A204.1 (cell line): ENCODE results near the gene CR1L.
"Not testable (repeated sequence)": the region's sequence is repeated elsewhere in the genome, so short reads cannot be mapped to it uniquely, and the experiment has no call there.

ENCODE experiments used
- FAIRE-seq: peaks from 2 replicates; lab custom pipeline; 2012; peaks lifted over from hg19 to GRCh38; lab: Jason Lieb, UNC

Gene CR1L

DNA sequence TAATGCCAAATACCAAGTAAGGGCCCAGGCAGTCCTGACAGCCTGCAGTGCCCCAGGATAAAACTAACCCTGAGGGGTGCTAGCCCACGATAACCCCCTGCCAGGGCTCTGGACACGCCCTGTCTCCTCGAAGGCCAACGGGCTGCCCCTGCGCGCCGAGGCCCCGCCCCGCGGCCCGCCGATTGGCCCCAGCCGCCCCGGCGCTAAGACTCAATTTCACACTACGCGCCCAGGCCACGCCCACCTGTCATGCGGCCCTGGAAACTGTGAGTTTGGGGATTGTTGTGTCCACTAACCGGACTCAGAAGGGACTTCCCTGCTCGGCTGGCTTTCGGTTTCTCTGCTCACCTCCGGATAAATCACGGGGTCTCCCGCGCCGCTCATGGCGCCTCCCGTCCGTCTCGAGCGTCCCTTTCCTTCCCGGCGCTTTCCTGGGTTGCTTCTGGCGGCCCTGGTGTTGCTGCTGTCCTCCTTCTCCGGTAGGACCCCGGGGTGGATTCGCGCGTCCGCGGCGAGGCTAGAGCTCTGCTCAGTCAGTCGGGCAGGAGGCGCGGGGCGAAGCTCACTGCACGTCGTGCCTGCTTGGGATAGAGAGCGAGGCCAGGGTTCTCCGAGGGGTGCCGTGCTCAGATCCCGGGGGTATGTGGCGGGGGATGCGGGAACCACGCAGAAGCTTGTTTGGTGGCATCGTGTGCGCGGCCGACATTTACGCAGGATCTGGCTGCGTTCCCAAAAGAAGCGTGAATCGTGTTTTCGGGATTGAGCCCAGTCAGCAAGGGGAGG, at the start of gene CR1L:
Gene CR1L (plus strand): TSS at position 282 of the 783 bp plus-strand sequence. CDS start 101 bp downstream, at position 383.
- no peak for FAIRE-seq

DNA sequence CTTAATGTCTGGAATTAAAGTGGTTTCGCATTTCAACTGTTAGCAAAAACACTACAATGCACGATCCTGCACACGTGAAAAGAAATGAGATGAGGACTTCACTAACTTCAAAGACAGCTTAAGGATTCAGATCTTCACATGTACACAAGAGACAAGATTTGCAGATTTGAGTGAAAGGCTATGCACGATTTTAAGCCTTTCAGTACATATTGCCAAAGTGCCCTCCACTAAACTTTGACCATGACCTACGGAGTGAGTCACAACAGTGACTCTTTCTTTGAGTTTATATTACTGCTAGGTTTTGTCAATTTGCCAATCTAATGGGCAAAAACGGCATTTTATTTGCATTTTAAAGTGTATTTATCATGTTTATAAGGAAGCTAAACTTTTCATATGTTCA, 41.2 kb upstream of the CR1L start:
- FAIRE-seq: no peak

GRCh38 chr1:207605444-207606361, 39.2 kb upstream of the CR1L start:
- no peak for FAIRE-seq

GRCh38 chr1:207606362-207606755, 38.6 kb upstream of the CR1L start:
- no peak for FAIRE-seq

- FAIRE-seq: no peak
Measured at GRCh38 chr1:207612762-207613161, 32.2 kb upstream of the CR1L start.

DNA sequence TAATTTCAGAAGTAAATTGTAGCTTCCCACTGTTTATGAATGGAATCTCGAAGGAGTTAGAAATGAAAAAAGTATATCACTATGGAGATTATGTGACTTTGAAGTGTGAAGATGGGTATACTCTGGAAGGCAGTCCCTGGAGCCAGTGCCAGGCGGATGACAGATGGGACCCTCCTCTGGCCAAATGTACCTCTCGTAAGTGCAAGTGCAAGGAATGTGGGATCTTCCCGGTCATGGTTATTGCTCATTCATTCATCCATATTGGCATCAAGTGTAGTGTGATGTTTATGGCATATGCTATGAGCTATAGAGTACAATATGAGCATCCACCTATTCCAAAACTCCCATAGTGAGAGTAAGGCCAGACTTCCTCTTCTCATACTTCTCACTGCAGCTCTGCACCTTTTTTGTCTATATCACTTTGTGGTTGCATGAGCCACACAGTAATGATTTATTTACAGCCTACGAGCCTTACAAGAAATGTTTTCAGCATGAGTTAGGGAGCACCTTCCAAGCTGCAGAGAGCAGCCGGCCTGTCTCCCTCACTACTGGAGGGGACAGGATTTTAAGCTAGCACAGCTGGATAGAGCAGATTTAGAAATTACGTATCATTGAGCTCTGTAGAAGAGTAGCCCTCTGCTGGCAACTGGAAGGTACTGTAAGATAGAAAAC, 24.9 kb upstream of the CR1L start:
- no peak for FAIRE-seq

GRCh38 chr1:207620543-207620893, 24.4 kb upstream of the CR1L start:
- no peak for FAIRE-seq

DNA sequence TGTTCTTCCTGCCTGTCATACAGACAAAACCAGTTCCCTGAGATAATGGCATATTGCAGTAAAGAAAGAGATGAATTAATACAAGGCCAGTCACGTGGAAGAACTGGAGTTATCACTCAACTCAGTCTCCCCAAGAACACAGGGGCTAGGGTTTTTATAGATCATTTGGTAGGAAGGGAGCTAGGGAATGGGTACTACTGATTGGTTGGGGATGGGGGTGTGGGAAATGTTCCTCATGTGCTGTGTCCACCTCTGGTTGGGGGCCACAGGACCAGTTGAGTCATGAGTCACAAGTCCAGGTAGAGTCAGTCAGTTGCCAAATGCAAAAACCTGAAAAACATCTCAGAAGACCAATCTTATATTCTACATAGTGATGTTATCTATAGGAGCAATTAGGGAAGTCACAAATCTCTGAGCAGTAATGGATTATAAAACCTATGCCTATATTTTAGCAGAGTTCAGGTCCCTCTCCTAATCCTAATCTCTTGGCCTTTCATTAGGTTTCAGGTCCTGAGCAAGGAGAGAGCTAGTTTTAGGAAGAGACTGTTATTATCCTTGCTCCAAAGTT, 19.3 kb upstream of the CR1L start:
- FAIRE-seq: not testable (repeated sequence)

GRCh38 chr1:207626972-207627337, 18.0 kb upstream of the CR1L start:
- FAIRE-seq: no peak

DNA sequence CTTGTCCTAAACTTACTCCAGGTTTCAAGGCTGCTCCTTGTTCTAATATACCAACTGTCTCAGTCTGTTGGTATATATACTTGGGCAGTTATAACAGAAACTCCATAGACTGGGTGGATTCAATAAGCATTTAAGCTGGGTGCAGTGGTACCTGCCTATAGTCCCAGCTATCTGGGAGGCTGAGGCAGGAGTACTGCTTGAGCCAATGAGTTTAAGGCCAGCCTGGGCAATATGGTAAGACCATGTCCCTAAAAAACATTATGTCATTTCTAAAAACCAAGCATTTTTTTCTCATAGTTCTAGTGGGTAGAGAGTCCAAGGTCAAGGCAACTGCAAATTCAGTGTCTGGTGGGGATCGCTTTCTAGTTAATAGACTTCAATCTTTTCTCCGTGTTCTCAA, 17.4 kb upstream of the CR1L start:
- no peak for FAIRE-seq

- FAIRE-seq: no peak
Measured at GRCh38 chr1:207628776-207629175, 16.2 kb upstream of the CR1L start.

DNA sequence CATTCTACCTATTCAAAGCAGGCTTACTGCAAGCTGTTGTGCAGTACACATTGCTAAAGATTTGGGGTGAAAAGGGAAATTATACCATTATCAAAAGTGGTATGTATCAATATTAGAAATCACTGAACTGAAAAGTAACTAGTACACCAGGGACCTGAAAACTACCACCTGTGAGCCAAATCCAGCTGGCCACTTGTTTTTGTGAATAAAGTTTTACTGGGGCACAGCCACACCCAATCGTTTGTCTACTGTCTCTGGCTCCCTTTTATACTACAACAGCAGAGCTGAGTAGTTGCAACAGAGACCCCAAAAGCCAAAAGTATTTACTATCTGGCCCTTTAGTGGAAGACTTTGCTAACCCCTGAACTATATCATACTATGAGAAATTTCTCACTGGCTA, 13.8 kb upstream of the CR1L start:
- FAIRE-seq: no peak

DNA sequence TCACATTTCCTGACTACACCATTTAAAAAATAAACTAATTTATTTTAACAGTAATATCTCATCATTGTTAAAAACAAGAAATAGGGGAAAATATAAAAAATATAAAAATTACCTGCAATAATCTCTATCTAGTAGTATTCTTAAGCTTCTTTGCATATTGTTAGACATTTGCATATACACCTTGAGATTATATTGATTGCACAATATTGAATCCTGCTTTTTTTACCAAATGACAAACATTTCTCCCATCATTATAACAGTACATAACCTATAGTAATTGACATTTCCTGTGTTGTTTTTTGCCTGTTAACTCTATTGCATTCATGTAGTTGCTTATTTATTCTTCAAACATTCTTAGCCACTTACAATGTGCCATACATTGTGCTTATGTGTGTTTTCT, 11.7 kb upstream of the CR1L start:
- FAIRE-seq: no peak

DNA sequence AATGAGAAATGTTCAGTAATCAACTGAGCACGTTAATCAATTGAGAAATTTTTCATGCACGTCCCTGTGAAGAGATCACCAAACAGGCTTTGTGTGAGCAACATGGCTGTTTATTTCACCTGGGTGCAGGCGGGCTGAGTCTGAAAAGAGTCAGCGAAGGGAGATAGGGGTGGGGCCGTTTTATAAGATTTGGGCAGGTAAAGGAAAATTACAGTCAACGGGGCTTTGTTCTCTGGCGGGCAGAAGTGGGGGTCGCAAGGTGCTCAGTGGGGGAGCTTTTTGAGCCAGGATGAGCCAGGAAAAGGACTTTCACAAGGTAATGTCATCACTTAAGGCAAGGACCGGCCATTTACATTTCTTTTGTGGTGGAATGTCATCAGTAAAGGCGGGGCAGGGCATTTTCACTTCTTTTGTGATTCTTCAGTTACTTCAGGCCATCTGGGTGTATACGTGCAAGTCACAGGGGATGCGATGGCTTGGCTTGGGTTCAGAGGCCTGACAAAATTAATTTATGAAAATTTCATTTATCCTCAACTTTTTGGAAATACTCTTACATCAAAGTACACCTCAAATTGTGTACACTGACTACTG, 11.1 kb upstream of the CR1L start:
- FAIRE-seq: not testable (repeated sequence)

GRCh38 chr1:207634293-207634692, 10.6 kb upstream of the CR1L start:
- FAIRE-seq: not testable (repeated sequence)

DNA sequence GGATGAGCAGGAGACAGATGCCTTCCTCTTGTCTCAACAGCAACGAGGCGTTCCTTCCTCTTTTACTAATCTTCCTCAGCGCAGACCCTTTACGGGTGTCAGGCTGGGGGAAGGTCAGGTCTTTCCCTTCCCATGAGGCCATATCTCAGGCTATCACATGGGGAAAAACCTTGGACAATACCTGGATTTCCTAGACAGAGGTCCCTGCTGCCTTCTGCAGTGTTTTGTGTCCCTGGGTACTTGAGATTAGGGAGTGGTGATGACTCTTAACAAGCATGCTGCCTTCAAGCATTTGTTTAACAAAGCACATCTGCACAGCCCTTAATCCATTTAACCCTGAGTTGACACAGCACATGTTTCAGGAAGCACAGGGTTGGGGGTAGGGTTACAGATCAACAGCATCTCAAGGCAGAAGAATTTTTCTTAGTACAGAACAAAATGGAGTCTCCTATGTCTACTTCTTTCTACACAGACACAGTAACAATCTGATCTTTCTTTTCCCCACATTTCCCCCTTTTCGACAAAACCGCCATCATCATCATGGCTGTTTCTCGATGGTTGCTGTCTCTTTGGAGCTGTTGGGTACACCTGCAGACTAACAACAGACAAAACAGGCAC, 9.3 kb upstream of the CR1L start:
- FAIRE-seq: not testable (repeated sequence)

DNA sequence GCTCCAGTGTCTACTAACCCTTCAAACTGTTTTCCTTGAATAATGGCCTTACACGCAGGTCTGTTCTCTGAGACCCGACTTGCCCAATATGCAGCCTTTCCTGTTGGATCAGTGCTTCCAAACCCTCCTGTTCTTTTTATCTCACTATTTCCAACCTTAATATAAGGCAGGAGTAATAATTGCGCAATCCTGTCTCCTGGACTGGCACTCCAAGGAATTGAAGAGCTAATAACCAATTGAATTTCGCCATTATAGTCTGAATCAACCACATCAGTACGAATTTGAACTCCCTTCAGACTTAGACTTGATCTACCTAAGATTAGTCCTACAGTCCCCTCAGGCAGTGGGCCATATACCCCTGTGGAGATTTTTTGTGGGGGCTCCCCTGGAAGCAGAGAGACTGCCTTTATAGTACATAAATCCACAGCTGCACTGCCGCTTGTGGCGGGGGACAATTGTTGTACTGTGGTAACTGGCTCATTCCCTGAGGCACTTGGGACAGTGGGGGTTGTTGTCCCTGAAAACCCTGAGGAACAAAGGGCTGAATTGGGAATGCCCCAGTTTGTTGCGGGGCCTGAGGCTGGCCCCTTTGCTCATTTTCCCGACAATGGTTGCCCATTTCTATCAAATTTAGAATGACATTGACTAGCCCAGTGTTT, 6.3 kb upstream of the CR1L start:
- not testable (repeated sequence) for FAIRE-seq

DNA sequence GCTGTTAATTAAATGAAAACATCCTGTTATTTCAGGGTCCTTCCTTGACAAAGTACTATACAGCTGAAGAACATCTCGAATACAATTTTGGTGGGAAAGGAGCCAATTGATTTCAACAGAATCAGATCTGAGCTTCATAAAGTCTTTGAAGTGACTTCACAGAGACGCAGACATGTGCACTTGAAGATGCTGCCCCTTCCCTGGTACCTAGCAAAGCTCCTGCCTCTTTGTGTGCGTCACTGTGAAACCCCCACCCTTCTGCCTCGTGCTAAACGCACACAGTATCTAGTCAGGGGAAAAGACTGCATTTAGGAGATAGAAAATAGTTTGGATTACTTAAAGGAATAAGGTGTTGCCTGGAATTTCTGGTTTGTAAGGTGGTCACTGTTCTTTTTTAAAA, 5.6 kb upstream of the CR1L start:
- FAIRE-seq: not testable (repeated sequence)

GRCh38 chr1:207644166-207644851, 624 bp upstream of the CR1L start:
- no peak for FAIRE-seq

DNA sequence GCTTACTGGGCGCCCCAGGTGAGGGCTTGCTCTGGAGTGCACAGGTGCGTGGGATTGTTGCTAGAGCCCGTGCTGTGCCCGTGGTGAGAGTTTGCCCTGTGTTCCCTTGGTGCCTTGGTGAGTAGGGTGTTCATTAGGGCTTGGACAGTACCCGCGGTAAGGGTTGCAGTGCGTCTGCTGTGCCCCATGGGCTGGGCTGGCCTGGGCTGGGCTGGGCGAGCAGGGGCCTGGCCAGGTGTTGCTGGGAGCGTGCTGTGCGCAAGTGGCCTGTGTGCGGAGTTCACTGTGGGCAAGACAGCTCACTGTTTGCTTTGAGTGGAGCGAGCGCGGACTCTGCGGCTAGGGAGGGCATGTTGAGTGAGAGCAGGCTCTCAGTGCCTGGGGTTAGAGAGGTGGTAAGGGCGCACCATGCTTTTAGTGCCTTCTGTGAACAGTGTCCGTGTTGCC, 725 bp downstream of the CR1L start:
- no peak for FAIRE-seq
